Upper lobe of left lung (tissue), 6 donors: Measurements from ENCODE around the gene NR5A1. TPM values are rescaled to one million over a fixed set of nuclear protein-coding genes. Genes with fewer than 3 reads are reported as not detected.

Experiments used
- ATAC-seq, 2 donors: fragments of 200-7000 bp; cut with Tn5 transposase; one replicate each; pipeline ENCODE4 v1.9.1; 2022; ENCODE audit warnings: mild to moderate bottlenecking in 2 of 2, moderate library complexity in 2 of 2; ENCODE audit not compliant: low FRiP score in 2 of 2
- DNase-seq, 2 donors: peaks; one replicate each; pipeline ENCODE4 v3.0.0-alpha.2; 2019 to 2020
- H3K27ac ChIP-seq, 4 donors: fragments of 200-600 bp; sonication (generic); one replicate each; pipeline ENCODE4 v1.5.1; 2016 to 2019
- H3K27me3 ChIP-seq, 4 donors: fragments of 200-600 bp; sonication (generic); one replicate each; pipeline ENCODE4 v1.5.1; 2017 to 2019
- H3K36me3 ChIP-seq, 4 donors: fragments of 200-600 bp; sonication (generic); one replicate each; pipeline ENCODE4 v1.5.1; 2016 to 2019
- H3K4me1 ChIP-seq, 4 donors: fragments of 200-600 bp; sonication (generic); one replicate each; pipeline ENCODE4 v1.5.1; 2018 to 2019
- H3K4me3 ChIP-seq, 4 donors: fragments of 200-600 bp; sonication (generic); one replicate each; pipeline ENCODE4 v1.5.1; 2017 to 2019; ENCODE audit warnings: mild to moderate bottlenecking in 2 of 4, moderate library complexity in 1 of 4
- H3K9me3 ChIP-seq, 4 donors: fragments of 200-600 bp; sonication (generic); one replicate each; pipeline ENCODE4 v1.5.1; 2018 to 2019
- CTCF ChIP-seq, 6 experiments: fragments of 450-650 bp in 4 of 6; fragments of 200-600 bp in 2 of 6; sonication (generic) in 2 of 6; IDR thresholded peaks; one replicate each; pipeline ENCODE4 v1.5.1; 2016 to 2019; ENCODE audit warnings: antibody characterized with exemption in 6 of 6
- EP300 ChIP-seq, 4 donors: sonication (generic); formaldehyde crosslinking; IDR thresholded peaks; one replicate each; pipeline ENCODE4 v1.5.1; 2017; ENCODE audit warnings: antibody characterized with exemption in 4 of 4, control low read depth in 2 of 4
- POLR2A ChIP-seq, 4 donors: fragments of 450-650 bp; IDR thresholded peaks; one replicate each; pipeline ENCODE4 v1.5.1; 2016 to 2017; ENCODE audit warnings: antibody characterized with exemption in 4 of 4, mild to moderate bottlenecking in 2 of 4
- POLR2AphosphoS5 ChIP-seq, 2 donors: sonication (generic); formaldehyde crosslinking; IDR thresholded peaks; one replicate each; pipeline ENCODE4 v1.5.1; 2017; ENCODE audit warnings: antibody characterized with exemption in 2 of 2
- WGBS, 2 donors: methylation state at CpG; one replicate each; pipeline ENCODE4 v1.1.5; 2017 to 2018; 5-methylcytosine and 5-hydroxymethylcytosine counted together
- total RNA-seq, 6 donors: library from RNA; depleted of rRNA in 4 of 6; stranded (reverse); fragments of >200 nt in 4 of 6; gene quantifications; one replicate each; pipeline versions ENCODE4 v1.1.0 to v1.2.1, GENCODE V29; 2016 to 2021
- donor health status: DM: no; HTN: no; CAD: no; lungs with moderate emphysema.
- donor health status: DM: no; HTN: yes; CAD: no; lungs with severe emphysema.

Gene NR5A1
- total RNA-seq, 6 donors from 2014 or later = 0.30 to 0.49 TPM; not detected in 4

DNA sequence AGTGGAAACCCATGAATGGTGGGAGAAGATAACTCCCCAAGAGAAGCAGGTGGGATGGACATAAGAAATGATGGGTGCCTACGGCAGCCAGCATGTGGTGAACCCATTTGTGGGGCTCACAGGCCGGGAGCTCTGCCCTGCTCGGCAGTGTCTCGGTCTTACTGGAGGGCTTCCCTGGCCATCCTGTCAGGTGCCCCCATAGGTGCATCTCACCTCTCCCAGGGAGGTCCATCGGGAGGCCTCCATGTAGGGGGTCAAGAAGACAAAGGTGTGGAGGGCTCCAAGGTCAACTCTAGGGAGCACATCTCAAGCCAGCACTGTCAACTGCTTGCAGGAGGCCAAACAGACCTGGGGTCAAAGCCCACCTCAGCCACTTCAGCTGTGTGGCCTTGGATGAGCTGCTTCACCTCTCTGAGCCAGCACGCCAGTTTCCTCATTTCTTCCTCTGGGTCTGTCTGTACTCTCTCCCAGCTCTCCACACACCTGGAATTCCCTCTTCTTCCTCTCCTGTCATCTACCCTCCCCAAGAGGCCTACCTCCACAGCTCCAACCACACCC lies 67.4 kb downstream of the NR5A1 start:
- Histone ChIP-seq H3K27me3 (no peaks in the 10 kb centered on the region), H3K27ac (no peak overlapping the region), H3K9me3 (peaks cover 0 to 3% (median 2%) of the 10 kb centered on the region in 4 donors), H3K4me3 (no peak overlapping the region), H3K4me1 (no peaks in the 10 kb centered on the region), H3K36me3 (no peaks in the 10 kb centered on the region)
- WGBS, 2 donors = 76 to 93% methylated on average over 2 to 6 of the region's 6 CpGs
- DNase-seq (peak in 1 of 2 donors; percentile 50), ATAC-seq (peak in 1 of 2 donors; percentile 45)
- TF ChIP-seq CTCF (IDR thresholded peaks at IDR 0.05) (no peak), POLR2A (IDR thresholded peaks at IDR 0.05) (no peak), EP300 (IDR thresholded peaks at IDR 0.05) (no peak), POLR2AphosphoS5 (IDR thresholded peaks at IDR 0.05) (no peak)

- Histone ChIP-seq H3K4me3 (no peak overlapping the region), H3K4me1 (no peaks in the 10 kb centered on the region), H3K27ac (no peak overlapping the region), H3K36me3 (no peaks in the 10 kb centered on the region), H3K9me3 (peaks cover 0 to 3% (median 2%) of the 10 kb centered on the region in 4 donors), H3K27me3 (no peaks in the 10 kb centered on the region)
- TF ChIP-seq EP300 (IDR thresholded peaks at IDR 0.05) (no peak), POLR2A (IDR thresholded peaks at IDR 0.05) (no peak), CTCF (IDR thresholded peaks at IDR 0.05) (no peak), POLR2AphosphoS5 (IDR thresholded peaks at IDR 0.05) (no peak)
- 85 to 90% methylated on average over 1 of the region's 1 CpG for WGBS, 2 donors
- ATAC-seq (no peak), DNase-seq (no peak)
These were observed 68.1 kb downstream of the NR5A1 start for GRCh38 chr9:124439086-124439485.

DNA sequence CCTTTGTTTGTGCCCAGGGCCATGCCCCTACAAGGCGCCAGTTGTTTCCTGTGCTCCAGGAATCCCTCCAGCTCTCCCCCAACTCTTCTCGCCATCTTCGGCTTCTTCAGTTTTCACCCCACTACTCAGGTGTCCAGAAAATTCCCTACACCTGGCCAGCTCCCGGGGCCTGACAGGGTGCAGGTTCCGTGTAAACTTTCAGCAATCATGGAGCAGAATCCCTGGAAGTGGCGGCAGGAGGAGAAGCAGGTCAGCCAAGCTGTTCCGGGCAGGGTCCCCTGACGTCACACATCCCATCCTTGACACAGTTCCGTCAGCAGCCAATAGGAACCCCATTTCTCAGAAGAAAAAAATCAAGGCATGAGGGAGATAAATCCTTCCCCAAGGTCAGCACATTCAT lies 69.1 kb downstream of the NR5A1 start:
- no peaks in the 10 kb centered on the region for H3K27me3 ChIP-seq
- WGBS, 2 donors = 83 to 85% methylated on average over 9 of the region's 9 CpGs
- H3K4me1 ChIP-seq = no peaks in the 10 kb centered on the region
- H3K36me3 ChIP-seq = no peaks in the 10 kb centered on the region
- TF ChIP-seq POLR2A (IDR thresholded peaks at IDR 0.05) = no peak
- no peak for TF ChIP-seq POLR2AphosphoS5 (IDR thresholded peaks at IDR 0.05)
- no peak for TF ChIP-seq CTCF (IDR thresholded peaks at IDR 0.05)
- no peak for TF ChIP-seq EP300 (IDR thresholded peaks at IDR 0.05)
- DNase-seq (no peak), ATAC-seq (no peak)
- H3K4me3 ChIP-seq = no peak overlapping the region
- H3K9me3 ChIP-seq = peaks cover 0 to 3% (median 2%) of the 10 kb centered on the region in 4 donors
- H3K27ac ChIP-seq = no peak overlapping the region

DNA sequence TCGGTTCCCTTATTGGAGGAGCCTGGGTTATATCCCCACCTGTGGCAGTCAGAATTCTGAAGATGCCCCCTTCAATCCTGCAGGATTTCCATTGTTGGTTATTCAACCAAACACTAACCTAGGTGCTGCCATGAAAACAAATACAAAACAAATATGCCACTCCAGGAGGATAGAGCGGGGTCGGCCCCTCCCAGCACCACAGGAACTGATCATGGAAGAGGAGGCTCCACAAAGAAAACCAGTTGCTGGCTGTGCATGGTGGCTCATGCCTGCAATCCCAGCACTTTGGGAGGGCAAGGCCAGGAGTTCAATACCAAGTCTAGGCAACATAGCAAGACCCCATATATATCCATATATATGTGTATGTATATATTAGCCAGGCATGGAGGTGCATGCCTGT lies 70.1 kb downstream of the NR5A1 start:
- 85 to 96% methylated on average over 3 of the region's 3 CpGs for WGBS, 2 donors
- H3K4me3 ChIP-seq = no peak overlapping the region

More for the DNA sequence above, 70.1 kb downstream of the NR5A1 start:
- TF ChIP-seq POLR2A (IDR thresholded peaks at IDR 0.05) (no peak), EP300 (IDR thresholded peaks at IDR 0.05) (no peak), POLR2AphosphoS5 (IDR thresholded peaks at IDR 0.05) (no peak), CTCF (IDR thresholded peaks at IDR 0.05) (no peak)
- H3K4me1 ChIP-seq = no peaks in the 10 kb centered on the region
- no peaks in the 10 kb centered on the region for H3K36me3 ChIP-seq
- no peak for ATAC-seq
- no peaks in the 10 kb centered on the region for H3K27me3 ChIP-seq
- H3K27ac ChIP-seq = no peak overlapping the region
- peaks cover 0 to 3% (median 0%) of the 10 kb centered on the region in 4 donors for H3K9me3 ChIP-seq
- no peak for DNase-seq
